Posterior cingulate gyrus (tissue), 11 donors: ENCODE results near the gene GPI.
"Not testable (repeated sequence)": the region's sequence is repeated elsewhere in the genome, so short reads cannot be mapped to it uniquely, and the experiment has no call there.

Source experiments
- DNase-seq, 10 donors: peaks; one replicate each; pipeline versions ENCODE4 v3.0.0 to v3.0.0-alpha.2; 2020 to 2021; ENCODE audit warnings: mixed read lengths in 3 of 10
- intact Hi-C: fragments of 100-400 bp; cut with DNase I; formaldehyde crosslinking; loops from one replicate; pipeline ENCODE4 v1.15.1; 2023

GPI gene

GRCh38 chr19:34393031-34393430, 28.0 kb downstream of the GPI start:
- intact Hi-C loops, result no loop called here
- DNase-seq, result peak in 2 of 10 donors; percentile 69 to 81

GRCh38 chr19:34393629-34394028, 28.6 kb downstream of the GPI start:
- intact Hi-C loops, result no loop called here
- DNase-seq, result peak in 7 of 10 donors; percentile 13 to 89 (median 25)

DNA sequence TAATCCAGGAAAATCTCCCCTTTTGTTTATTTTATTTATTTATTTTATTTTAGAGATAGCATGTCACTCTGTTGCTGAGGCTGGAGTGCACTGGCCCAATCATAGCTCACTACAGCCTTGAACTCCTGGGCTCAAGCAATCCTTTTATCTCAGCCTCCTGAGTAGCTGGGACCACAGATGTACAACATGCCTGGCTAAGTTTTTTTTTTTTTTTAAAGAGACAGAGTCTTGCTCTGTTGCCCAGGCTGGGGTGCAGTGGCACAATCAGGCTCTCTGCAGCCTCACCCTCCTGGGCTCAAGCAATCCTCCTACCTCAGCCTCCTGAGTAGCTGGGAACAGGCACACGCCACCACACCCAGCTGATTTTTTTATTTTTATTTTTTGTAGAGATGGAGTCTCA, 32.9 kb downstream of the GPI start:
- intact Hi-C loops, result no loop called here

GRCh38 chr19:34399886-34400285, 34.9 kb downstream of the GPI start:
- DNase-seq, result peak in 2 of 10 donors; percentile 64 to 75
- intact Hi-C loops, result no loop called here

More for the DNA sequence above, 32.9 kb downstream of the GPI start:
- DNase-seq, result peak in 2 of 10 donors; percentile 2 to 4

GRCh38 chr19:34400844-34401243, 35.8 kb downstream of the GPI start:
- intact Hi-C loops, result not testable (repeated sequence)
- peak in 1 of 10 donors; percentile 22 for DNase-seq

DNA sequence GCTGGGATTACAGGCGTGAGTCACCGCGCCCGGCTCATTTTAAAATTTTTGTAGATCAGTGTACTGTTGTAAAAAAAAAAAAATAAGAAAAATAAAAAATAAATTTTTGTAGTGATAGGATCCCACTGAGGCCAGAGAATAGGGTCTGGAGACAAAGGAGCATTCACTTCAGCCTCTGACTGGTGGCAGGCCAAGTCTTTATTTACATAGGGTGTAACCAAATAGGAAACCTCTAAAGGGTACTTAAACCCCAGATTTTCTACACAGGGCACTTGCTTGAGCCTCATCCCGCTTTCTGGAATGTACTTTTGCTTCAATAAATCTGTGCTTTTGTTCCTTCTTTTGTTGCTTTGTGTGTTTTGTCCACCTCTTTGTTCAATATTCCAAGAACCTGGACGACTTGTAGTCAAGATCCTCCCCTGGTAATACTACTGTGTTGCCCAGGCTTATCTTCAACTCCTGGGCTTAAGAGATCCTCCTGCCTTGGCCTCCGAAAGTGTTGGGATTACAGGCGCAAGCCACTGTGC, 37.1 kb downstream of the GPI start:
- peak in 2 of 10 donors; percentile 19 to 26 for DNase-seq

GRCh38 chr19:34403784-34404108, 38.8 kb downstream of the GPI start:
- intact Hi-C loops, result no loop called here
- DNase-seq, result no peak

More for the DNA sequence above, 37.1 kb downstream of the GPI start:
- intact Hi-C loops, result no loop called here

DNA sequence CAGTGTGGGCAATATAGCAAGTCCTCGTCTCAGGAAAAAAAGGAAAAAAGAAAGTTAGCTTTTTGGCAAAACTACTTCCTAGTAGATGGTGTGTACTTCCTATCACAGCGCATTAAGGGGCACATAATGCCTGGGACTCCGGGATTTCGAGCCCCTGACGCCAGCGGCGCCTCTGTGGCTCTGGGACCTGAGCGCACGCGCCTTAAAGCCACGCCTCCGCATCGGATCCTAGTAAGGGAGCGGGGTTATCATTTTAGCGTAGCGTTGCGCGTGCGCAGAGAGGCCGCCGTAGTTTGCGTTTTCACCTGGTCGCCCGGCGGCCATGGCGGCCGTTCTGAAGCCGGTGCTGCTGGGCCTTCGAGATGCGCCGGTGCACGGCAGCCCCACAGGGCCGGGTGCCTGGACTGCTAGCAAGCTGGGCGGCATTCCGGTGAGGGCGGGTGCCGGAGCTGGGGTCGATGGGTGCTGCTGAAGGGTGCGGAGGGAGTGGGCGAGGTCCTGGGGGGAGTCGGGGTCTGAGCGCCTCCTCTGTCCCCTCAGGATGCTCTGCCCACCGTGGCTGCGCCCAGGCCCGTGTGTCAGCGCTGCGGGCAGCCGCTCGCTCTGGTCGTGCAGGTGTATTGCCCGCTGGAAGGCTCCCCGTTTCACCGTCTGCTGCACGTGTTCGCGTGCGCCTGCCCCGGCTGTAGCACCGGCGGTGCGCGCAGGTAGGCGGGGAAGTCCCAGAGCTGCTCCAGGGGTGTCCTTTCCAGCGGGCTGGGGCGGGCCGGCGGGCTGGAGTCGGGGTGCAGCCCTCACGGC, 39.3 kb downstream of the GPI start, which contains the start of gene PDCD2L:
TSS of gene PDCD2L (plus strand) at position 291 of the 801 bp plus-strand sequence. CDS start at position 323, 32 bp downstream.
- intact Hi-C loops, result no loop called here
- peak; percentile 73 to 97 (median 86) for DNase-seq

GRCh38 chr19:34405892-34406660, 41.1 kb downstream of the GPI start:
- intact Hi-C loops, result no loop called here
- peak in 2 of 10 donors; percentile 62 to 67 for DNase-seq

- intact Hi-C loops, result no loop called here
- DNase-seq, result peak in 1 of 10 donors; percentile 52
These were observed 43.4 kb downstream of the GPI start for GRCh38 chr19:34408411-34408810.

DNA sequence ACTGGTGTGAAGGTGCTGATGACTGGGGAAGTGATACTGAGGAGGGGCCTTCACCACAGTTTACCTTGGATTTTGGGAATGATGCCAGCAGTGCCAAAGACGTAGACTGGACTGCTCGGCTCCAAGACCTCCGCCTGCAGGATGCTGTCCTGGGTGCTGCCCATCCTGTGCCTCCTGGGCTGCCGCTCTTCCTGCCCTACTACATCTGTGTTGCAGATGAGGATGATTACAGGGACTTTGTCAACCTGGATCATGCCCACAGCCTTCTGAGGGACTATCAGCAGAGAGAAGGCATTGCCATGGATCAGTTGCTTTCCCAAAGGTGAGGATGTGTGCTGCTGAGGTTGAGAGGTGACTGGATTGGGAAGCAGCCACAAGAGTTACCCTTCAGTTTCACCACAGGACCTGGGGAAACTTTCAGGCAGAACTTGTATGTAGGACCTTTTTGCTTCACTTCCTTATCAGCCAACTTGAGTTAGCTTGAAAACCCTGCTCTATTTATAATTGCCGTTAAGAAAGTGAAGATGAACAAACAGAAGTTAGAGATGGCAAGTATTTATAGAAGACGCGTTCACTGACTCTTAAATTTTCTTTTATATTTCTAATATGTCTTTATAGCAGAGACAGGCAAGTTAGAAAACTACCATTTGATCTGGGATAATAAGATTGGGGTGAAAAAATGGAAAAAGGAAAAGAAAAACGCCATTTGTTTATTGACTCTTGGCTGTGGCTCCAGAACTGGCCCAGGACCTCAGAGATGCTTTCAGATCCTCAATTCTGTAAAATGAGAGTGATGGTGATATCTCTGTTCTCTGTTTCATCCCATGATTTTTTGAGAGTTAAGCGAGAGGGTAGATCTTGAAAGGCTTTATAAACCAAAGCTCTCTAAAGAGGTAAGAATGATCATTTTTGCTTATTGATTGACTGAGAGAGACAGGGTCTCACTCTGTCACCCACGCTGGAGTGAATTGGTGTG, 44.5 kb downstream of the GPI start:
- intact Hi-C loops, result no loop called here
- DNase-seq, result peak in 1 of 10 donors; percentile 17

DNA sequence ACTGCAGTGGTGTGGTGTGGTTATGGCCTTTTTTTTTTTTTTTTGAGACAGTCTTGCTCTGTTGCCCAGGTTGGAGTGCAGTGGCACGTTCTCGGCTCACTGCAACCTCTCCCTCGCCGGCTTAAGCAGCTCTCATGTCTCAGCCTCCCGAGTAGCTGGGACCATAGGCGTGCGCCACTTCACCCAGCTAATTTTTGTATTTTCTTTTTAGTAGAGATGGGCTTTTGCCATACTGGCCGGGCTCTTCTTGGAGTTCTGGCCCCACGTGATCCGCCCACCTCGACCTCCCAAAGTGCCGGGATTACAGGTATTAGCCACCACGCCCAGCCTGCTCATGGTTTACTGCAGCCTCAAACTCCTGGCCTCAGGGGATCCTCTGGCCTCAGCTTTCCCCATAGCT, 46.2 kb downstream of the GPI start:
- intact Hi-C loops, result no loop called here
- peak in 1 of 10 donors; percentile 69 for DNase-seq

GRCh38 chr19:34416021-34416545, 51.1 kb downstream of the GPI start:
- DNase-seq, result peak in 1 of 10 donors; percentile 16
- intact Hi-C loops, result no loop called here

GRCh38 chr19:34418300-34418699, 53.3 kb downstream of the GPI start:
- intact Hi-C loops, result no loop called here

GRCh38 chr19:34426096-34426661, 61.2 kb downstream of the GPI start:
- DNase-seq, result peak in 1 of 10 donors; percentile 67
- intact Hi-C loops, result loop anchor here (10.0 kb wide), 1 partner anchor 61 kb away; the partner anchor contains the start of gene GPI

More at GRCh38 chr19:34418300-34418699, 53.3 kb downstream of the GPI start:
- DNase-seq, result no peak

DNA sequence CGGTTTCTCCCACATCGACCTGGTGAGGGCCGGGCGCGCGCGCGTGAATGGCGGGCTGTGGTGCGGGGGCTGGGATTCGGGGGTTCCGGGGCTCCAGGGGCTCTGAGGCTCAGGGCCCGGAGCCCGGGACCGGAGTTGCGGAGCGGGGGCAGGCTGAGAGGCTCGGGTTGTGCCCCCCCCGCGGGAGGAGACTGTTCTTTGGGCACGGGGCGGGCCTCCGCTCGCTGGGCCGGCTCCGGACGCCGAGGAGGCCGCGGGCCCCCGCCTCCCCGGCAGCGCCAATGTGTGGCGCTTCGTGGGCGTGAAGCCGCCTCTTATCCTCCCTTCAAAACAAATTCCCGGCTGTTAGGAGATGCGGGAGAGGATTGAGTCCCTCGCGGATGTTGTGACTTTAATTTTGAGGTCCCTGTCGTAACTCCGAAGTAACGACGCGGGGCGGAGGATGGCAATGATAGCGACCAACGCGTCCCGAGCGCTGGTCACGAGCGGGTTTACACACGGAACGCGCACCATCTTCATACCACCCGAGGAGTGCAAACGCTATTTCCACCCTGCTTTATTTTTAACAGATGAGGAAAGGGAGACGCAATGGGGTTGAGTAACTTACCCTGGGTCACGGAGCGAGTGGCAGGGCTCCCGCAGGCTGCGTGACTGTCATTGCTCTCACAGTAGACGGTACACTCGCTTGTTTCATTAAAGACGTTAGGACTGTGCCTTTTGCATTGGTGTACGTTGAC, 63.7 kb downstream of the GPI start:
- intact Hi-C loops, result loop anchor here (10.0 kb wide), 1 partner anchor 64 kb away; the partner anchor contains the start of gene GPI
- DNase-seq, result peak in 6 of 10 donors; percentile 13 to 89 (median 18)

DNA sequence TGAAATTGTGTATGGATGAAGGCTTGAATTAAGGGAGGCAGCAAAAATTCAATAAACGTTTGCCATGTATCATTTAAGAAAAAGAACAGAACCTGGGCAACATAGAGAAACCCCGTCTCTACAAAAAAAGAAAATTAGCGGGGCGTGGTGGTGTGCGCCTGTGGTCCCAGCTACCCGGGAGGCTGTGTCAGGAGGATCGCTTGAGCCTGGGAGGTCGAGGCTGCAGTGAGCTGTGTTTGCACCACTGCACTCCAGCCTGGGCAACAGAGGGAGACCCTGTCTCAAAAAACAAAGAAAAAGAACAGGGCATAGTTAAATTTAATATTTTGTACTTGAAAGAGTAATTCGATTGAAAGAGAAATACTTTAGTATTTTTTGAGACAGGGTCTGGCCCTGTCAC, 64.6 kb downstream of the GPI start:
- intact Hi-C loops, result loop anchor here (10.0 kb wide), 1 partner anchor 65 kb away; the partner anchor contains the start of gene GPI

More for the DNA sequence above, 64.6 kb downstream of the GPI start:
- DNase-seq, result no peak
